ENCODE measurements around the gene WDR20.
"Not testable (repeated sequence)": the region's sequence is repeated elsewhere in the genome, so short reads cannot be mapped to it uniquely, and the experiment has no call there.

Gene WDR20

DNA sequence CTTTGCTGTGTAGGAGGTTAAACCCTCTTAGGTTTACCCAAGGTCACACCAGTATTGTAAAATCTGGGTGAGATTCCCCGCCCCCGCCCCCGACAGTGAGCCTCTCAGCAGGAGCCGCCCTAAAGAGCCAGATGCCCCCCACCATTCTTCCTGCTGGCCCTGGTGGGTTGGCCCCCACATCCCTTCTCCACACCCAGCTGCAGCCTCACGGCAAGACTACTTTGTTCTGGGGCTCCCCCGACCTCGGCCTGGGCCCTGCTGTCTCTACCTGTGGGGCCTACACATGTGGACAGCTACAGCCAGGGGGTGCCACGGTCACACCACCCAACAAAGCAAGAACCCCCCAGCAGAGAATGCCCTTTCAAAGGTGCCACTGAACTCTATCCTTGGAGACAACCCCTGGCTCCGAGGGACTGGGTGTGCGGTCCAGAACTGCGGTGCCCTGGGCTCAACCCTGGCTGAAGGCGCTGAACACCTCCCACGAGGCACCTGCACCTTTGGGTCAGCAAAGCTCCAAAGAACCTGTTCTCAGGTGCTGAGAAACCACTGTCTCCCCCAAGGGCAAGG lies 82.4 kb downstream of the WDR20 start:
- DNase-seq, result no peak

DNA sequence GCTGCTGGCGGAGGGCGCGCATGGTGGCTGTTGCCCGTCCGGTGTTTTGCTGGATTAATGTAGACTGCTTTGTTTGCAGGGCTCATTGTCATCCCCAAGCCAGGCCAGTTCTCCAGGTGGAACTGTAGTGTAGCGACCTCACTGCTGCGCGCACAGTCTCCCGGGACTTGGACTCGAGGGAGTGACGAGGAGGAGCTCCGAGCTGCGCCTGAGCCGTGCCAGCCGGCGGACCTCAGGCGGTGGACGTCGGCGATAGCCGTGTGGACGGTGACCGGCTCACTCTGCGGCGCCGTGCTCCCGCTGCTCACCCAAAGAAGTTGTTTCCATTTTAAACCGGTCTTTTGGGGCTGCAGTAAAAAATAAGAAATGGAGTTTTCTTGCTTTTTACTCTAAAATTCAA lies 83.1 kb downstream of the WDR20 start:
- DNase-seq, result no peak

DNA sequence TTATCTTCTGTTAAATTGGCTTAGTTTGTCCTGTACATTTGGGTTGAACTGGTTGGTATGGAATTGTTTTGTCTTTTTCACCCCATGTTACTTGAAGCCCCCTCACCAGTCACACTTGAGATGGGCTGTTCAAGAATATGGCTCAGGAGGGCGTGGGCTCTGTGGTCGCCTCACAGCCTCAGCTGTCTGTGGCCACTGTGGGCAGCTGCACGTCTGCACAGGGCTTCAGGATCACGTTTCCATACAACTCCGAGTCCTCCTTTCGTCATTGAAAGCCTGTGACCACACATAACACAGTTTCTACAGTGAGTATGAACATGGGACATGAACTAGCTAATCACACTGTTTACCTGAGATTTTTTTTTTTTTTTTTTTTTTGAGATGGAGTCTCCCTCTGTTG lies 84.0 kb downstream of the WDR20 start:
- DNase-seq, result no peak

DNA sequence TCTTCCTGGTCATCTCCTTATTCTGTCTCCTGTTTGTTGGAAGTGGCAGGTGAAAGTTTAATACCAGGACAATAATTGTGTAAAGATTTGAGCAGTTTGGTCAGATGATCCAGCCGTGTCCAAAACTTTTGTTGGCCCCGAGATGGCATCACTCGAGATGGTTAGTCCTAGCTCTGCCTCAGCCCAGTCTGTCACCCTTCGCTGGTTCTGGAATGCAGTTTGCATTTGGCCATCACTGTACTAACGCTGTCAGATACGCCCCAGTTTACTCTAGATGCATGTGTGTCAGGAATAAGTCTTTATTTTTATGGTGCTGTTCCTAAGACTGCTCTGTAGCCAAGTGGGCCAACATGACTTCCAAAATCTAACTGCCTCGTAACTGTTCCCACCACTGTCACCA lies 85.7 kb downstream of the WDR20 start:
- no peak for DNase-seq

DNA sequence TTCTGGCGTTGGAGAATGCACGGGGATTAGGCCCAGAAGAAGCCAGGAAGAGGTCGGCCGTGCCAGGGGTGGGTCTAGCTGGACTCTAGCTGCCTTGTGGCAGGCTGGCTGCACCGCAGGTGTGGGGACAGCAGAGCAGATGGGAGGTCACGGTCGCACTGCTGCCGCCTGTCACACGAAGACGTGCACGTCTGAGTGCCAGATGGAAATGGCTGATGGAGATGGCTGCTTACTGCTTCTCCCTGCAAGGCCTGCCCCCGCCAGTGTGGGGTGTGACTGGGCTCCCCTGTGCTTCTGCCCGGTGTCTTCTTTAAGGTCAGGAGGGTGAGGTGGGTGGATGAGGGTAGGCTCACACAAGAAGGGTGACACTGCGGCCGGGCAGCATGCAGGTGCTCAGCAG lies 86.2 kb downstream of the WDR20 start:
- DNase-seq, result no peak

DNA sequence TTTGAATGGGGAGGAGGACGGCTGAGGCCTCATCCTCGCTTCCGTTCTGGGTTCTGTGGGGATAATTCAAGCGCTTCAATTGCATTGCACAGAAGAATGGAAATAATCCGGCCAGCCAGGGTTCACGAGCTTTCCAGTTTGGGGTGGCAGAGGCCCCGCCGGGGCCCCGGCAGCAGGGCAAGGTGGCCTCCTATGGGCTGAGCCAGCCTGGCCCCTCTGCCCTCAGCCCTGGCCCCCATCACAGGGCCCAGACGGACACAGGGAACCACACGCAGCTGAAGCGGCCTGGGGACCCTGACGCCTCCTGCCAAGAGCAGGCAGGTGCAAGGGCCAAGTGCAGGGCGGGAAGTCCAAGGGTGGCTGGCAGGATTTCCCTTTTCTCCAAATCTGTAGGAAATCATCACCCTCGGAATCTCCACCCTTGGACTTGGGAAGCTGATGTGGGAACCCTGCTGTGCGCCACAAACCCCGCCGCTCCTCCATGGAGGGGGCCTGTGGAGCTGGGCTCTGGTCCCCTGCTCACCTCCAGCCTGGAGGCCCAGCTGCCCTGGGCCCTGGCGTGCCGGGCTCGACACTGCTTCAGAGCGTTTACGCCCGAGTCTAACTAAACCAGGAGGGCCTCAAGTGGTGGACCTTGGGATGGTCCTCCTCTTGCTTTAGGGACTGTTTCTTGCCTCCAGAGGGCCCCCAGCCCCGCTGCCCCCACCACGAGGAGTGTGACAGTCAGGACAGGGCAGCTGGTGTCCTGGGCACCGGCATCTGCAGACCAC lies 86.8 kb downstream of the WDR20 start:
- no peak for DNase-seq

DNA sequence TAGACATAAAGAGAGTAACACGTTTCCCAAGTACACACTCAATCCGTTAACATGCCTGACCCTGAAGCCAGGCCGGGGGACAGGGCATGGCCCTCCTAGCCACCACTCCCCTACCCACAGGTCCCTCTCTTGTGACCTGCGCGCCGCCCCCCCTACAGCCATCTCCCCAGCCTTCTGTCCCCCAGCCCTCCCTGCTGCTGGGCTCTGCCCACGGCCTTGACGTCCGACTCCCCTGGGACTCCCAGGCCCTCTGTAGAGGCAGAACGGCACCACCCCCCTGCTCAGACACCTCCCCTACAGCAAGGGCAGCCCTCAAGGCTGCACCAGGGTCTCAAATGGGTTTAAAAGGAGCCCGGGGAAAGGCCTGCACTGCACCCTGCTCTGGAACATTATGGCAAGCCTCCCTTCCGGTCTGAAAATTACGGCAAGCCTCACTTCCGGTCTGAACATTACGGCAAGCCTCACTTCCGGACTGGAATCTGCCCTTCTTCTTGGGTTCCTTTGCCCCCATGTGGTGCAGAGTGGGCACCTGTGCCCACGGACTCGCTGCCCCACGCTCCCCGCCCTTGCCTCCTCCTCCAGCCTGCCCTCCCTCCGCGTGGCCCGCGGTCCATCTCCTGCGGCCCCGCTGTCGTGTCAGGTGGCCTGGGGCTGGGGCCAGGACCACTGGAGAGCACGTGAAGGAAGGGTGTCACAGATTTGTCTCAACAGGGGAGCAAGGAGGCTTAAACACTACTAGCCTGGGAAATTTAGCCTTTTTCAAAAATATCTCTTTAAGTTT lies 87.7 kb downstream of the WDR20 start:
- no peak for DNase-seq

DNA sequence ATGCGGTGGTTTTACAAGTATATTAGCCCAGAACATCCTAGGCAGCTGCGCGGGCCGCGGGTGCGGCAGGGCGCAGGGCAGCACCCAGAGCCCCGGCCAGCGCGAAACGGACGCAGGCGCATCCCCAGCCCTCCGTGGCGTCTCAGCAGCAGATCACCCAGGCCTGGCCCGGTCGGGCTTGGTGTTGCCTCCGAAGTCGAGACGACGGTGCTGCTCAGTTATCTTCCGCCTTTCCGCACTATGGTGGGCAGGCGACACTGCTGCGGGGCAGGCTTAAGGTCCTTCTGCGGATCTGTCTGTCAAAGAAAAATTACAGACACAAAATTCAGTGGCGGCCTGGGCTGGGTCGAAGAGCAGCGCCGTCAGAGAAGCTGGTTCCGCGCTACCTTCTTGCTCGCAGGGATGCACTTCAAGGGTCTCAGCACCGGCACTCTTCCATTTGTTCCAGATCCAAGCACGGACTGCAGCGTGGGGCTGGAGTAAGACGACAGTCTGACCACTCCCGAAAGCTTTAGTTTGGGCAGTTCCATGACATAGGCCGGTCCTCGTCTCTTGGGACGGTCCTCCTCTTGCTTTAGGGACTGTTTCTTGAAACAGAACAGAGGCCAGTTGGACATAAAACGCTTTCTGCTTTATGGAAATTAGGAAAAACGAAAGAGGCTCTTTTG lies 89.5 kb downstream of the WDR20 start:
- DNase-seq, result no peak

DNA sequence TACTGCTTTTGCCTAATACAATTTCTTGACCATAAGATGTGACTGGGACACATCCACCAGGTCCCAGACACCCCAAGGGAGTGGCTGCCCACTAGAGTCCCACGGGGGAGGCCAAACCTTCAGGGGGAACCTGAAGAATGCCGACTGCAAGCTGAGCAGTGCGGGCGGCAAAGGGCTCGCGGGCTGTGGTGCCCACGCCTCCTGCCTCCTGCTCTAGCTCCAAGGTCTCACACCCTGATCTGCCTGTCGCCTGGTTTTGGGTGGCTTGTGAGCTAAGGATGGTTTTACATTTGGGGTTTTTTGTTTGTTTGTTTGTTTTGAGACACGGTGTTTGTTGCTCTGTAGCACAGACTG lies 90.0 kb downstream of the WDR20 start:
- no peak for DNase-seq

DNA sequence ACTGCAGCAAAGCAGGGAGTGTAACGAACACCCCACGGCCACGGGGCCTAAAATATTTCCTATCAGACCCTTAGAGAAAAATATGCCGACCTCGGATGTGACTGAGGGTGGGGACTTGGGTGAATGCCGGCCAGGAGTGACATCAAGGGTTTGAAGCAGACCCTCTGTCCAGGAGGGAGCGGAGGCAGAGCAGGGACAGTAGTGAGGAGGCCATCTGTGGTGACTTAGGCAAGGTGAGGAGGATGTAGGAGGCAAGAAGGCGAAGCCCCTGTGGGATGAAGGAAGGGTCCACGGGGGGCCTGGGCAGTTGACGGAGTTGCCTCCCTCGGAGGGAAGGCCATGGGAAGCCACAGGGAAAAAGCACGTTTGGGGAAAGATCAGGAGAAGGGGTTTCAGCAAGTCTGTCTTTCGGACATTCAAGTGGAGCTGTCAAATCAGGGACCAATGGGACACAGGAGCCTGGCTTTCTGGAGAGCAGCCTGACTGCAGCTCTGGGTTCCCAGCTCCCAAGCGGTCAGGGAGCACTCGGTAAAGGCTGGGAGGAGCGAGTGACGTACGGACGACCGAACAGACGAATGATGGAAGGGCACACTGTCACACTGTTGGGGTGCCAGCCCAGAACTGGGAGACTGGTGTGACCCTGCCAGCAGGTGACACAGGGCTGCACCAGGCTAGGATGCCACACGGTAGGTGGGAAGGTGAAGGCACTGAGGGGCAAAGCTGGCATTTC lies 90.9 kb downstream of the WDR20 start:
- DNase-seq, result no peak

DNA sequence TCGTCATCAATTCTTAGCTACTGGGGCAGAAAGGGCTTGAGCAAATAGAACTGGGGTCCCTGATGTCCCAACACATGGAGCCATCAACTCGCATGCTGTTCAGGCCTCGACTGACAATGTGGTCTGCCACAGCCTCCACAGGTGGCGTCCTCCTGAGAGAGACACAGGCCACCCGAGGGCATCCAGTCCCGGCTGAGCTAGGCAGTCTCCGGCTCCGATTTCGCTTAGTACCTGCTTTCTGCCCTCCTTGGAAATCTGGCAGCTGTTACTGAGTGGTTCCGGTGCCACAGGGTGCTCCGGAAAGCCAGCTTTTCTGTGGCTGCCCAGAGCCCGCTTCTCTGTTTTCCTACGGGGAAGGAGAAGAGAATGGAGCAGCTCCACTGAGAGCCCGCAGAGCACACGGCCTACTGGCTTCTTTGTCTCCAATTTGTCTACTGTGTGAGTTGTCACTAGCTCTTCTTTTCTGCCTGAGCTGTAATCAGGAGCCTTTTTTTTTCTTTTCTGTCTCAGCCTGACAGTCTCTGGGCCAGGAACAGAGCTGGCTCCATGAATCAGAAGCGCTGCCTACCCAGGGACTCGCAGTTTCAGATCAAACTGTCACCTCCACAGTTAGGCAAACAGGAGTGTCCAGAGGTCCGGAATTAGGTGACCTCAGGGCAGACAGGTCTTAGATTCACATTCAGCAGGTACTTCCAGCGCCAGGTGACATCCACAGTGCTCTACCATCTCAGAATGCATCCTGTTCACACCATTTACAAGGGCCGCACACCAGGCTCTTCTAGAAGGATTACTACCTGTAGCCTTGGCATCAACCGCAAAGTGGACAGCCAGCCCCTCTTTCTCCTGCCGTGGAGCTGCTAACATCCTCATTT lies 92.0 kb downstream of the WDR20 start:
- no peak for DNase-seq

DNA sequence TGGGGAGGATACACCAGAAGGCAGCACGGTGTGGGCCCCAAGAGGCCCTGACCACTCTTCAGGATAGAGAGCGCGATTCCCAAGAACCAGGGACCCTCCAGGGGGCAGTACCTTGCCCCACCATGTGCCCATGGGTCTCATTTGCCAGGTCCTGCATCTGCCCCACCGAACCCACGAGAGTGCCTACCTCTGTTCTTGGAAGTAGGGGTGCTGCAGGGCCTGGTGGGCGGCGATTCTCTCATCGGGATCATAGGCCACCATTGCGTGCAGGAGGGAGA lies 92.6 kb downstream of the WDR20 start:
- DNase-seq, result no peak

DNA sequence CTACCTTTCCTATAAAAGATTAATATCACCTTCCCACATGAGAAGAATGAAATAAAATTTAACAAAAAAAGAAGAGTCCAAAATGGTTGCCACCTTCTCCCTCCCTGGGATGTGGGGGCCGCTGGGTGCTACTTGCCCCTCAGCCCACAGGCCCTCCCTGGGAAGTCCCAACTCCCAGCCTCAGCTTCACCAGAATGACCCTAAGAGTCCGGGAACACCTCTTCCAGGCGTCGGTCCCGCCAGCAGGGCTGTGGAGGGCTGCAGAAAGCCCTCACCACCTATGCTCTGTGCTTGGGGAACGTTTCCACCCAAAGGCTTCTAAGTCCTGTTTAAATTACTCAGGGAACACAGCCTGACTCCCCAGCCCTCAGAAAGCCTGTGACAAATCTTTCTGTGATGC lies 93.4 kb downstream of the WDR20 start:
- no peak for DNase-seq

DNA sequence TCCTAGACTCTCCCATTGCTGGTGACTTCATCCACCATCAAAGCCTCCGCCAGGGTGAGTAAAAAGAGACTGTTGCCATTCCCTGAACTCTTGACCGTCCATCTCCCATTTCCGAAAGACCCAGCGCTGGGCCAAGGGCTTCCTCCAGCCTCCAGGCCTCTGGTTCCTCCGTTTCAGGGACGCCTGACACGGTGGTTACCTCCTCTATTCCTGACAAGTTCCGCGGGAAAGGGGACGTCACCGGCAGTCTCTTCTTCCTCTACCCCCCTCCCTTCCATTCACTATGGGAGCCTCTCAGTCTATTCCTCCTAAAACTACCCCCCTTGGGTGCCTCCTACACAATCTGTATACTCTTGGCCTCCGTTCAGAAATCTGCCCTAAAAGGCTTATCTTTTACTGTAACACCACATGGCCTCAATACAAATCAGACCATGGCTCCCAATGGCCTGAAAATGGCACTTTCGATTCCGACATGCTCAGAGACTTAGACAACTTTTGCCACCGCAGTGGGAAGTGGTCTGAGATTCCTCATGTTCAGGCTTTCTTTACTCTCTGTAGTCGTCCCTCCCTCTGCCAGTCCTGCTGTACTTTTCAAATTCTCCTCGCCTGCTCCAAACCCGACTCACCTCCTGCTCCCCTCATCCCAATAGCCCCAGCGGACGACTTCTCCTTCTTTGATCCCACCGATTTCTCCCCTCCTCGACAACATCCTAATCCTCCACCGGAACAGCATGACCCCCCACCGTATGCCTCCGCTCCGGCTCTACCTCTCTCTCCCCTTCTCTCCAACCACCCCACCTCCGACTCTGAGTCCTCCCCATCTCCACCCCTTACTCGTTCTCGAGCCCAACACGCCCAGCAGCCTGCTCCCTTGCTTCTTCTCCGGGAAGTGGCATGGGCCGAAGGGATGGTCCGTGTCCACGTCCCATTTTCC lies 94.9 kb downstream of the WDR20 start:
- no peak for DNase-seq

DNA sequence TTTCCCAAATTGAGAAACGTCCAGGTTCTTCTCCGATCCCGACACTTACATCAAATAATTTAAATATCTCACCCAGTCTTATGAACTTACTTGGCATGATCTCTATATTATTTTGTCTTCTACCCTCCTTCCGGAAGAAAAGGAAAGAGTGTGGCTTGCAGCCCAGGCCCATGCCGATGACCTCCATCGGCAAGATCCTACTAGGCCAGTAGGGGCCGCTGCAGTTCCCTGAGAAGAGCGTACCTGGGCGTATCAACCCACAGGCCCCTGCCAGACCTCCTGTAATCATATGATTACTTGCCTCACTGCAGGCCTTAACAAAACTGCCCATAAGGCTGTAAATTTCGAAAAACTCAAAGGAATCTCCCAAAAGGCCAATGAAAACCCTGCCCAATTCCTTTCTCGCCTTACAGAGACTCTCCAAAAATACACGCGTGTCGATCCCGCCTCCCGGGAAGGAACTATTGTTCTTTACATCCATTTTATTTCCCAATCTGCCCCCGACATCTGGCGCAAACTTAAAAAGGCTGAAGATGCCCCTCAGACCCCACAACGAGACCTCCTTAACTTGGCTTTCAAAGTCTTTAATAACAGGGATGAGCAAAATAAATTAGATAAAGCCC lies 95.7 kb downstream of the WDR20 start:
- DNase-seq, result peak; percentile 79

DNA sequence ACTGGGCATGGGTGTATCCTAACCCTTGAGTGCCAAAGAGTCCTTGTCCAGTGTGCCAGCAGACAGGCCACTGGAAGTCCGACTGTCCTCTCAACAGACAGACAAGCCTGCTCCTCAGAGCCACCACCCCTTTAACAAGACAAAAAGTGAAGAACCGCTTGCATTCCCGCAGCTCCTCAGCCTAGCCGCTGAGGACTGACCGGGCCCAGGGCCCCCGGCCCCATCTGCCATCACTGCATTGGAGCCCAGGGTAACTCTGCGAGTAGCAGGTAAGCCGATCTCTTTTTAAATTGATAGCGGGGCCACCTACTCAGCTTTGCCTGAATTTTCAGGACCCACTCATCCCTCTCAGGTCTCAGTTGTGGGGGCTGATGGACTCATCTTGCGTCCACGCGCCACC lies 96.3 kb downstream of the WDR20 start:
- DNase-seq, result no peak

DNA sequence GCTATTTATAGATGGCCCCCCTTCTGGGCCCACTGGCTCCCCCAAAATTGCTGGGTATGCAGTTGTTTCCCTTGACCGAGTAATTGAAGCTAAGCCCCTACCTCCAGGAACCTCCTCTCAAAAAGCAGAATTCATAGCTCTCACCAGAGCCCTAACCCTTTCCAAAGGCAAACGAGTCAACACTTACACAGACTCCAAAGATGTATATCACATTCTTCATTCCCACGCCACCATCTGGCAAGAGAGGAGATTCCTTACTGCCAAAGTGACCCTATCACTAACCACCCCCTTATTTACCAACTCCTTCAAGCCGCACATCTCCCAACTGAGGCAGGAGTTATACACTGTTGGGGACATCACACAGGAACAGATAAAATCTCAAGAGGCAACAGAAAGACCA lies 98.4 kb downstream of the WDR20 start:
- no peak for DNase-seq

DNA sequence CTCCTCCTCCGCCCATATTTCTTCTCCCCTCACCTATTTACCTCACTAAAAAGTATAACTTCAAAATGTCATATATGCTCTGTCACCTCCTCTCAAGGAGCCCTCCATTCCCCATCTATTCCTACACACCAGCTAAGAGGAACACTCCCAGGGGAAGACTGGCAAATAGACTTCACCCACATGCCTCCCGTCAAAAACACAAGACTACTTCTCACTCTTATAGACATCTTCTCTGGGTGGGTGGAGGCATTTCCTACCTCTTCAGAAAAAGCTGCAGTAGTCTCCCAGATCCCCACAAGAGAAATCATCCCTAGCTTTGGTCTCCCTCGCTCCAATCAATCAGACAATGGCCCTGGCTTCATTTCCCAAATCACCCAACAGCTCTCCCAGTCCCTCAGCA lies 99.1 kb downstream of the WDR20 start:
- no peak for DNase-seq

DNA sequence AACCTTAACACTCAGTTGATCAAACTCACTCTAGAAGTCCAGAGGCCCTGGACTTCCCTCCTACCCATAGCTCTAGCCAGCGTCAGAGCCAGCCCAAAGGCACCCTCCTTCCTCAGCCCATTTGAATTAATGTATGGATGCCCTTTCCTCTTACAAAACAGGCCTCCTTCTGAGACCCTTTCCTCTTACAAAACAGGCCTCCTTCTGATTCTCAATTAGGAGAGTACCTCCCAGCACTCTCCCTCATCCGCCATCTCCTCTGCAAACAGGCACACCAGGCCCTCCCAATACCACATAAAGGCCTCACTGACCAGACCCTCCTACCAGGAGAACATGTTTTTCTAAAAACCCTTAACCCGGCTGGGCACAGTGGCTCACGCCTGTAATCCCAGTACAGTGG lies 99.5 kb downstream of the WDR20 start:
- DNase-seq, result no peak

DNA sequence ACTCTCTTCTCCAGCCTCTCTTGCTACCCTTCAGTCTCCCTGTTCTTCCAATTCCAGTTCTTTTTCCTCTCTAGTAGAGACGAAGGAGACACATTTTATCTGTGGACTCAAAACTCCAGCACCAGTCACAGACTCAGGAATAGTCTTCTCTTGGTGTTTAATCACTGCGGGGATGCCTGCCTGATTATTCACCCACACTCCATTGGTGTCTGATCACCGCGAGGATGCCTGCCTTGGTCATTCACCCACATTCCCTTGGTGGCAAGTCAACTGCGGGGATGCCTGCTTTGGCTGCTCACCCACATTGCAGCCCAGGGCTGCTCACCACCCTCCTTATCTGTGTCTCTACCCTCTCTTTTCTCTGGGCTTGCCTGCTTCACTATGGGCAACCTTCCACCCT lies 100.8 kb downstream of the WDR20 start:
- DNase-seq, result not testable (repeated sequence)

DNA sequence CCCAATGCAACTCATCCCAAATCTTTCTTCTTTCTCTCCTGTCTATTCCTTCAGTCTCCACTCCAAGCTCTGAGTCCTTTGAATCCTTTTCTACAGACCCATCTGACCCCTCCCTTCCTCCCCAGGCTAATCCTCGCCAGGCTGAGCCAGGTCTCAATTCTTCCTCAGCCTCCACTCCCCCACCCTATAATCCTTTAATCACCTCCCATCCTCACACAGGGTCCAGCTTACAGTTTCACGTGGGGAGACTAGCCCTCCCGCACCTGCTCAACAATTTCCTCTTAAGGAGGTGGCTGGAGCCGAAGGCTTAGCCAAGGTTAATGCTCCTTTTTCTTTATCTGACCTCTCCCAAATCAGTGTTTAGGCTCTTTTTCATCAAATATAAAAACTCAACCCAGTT lies 101.5 kb downstream of the WDR20 start:
- DNase-seq, result no peak

Measured in activated CD4-positive, CD25-positive, alpha-beta regulatory T cell treated with anti-CD3 and anti-CD28 coated beads, Interleukin-2, amount 50 U/mL, for 72 hours (primary cell).